CD4-positive, alpha-beta memory T cell (primary cell): ENCODE data around the gene CKLF. TPM values are rescaled to one million over a fixed set of nuclear protein-coding genes. Genes with fewer than 3 reads are reported as not detected.

ENCODE experiments used
- CTCF ChIA-PET: fragments of 350-600 bp; sonication (Branson Sonifier 250); formaldehyde crosslinking; loops from one replicate; lab custom pipeline; 2021; ENCODE audit warnings: inconsistent platforms; ENCODE audit not compliant: partially characterized antibody; lab: Charles Lee
- POLR2A ChIA-PET: fragments of 350-600 bp; sonication (Branson Sonifier 250); formaldehyde crosslinking; loops from one replicate; lab custom pipeline; 2021; ENCODE audit not compliant: partially characterized antibody; lab: Charles Lee
- DNase-seq, 5 donors: peaks; one replicate each; pipeline versions ENCODE4 v3.0.0 to v3.0.0-alpha.2; 2020 to 2022; ENCODE audit warnings: mixed read lengths in 1 of 5
- H3K27ac ChIP-seq: one replicate; pipeline ENCODE4 v1.7.0; 2013; ENCODE audit warnings: low read depth, low read length
- H3K27me3 ChIP-seq: 2 replicates; pipeline ENCODE4 v1.7.0; 2013; ENCODE audit warnings: mild to moderate bottlenecking, low read length, moderate library complexity; ENCODE audit not compliant: insufficient read depth
- H3K36me3 ChIP-seq: 2 replicates; pipeline ENCODE4 v1.7.0; 2013; ENCODE audit warnings: mild to moderate bottlenecking, low read length, moderate library complexity; ENCODE audit not compliant: insufficient read depth
- H3K4me1 ChIP-seq: 2 replicates; pipeline ENCODE4 v1.7.0; 2013; ENCODE audit warnings: mild to moderate bottlenecking, low read length, moderate library complexity; ENCODE audit not compliant: insufficient read depth
- H3K4me3 ChIP-seq, 2 donors: one replicate each; pipeline ENCODE4 v1.7.0; 2013; ENCODE audit warnings: low read length in 2 of 2, mild to moderate bottlenecking in 1 of 2
- H3K9me3 ChIP-seq, 2 donors: one replicate each; pipeline ENCODE4 v1.7.0; 2013; ENCODE audit warnings: low read length in 2 of 2, control low read depth in 1 of 2; ENCODE audit not compliant: control insufficient read depth in 1 of 2
- H3K27ac Mint-ChIP-seq, 7 donors: one replicate each; pipeline ENCODE4 v1.8.0; 2020 to 2021; ENCODE audit warnings: mixed read lengths in 7 of 7, mild to moderate bottlenecking in 6 of 7, inconsistent platforms in 3 of 7, moderate library complexity in 3 of 7
- H3K27me3 Mint-ChIP-seq, 2 donors: one replicate each; pipeline ENCODE4 v1.8.0; 2020 to 2021; ENCODE audit warnings: mixed read lengths in 2 of 2
- H3K36me3 Mint-ChIP-seq, 2 donors: one replicate each; pipeline ENCODE4 v1.8.0; 2020 to 2021; ENCODE audit warnings: mixed read lengths in 2 of 2, inconsistent platforms in 1 of 2, mild to moderate bottlenecking in 1 of 2
- H3K4me1 Mint-ChIP-seq, 4 donors: one replicate each; pipeline ENCODE4 v1.8.0; 2020 to 2021; ENCODE audit warnings: mixed read lengths in 4 of 4, mild to moderate bottlenecking in 1 of 4
- H3K4me3 Mint-ChIP-seq, 8 donors: one replicate each; pipeline ENCODE4 v1.8.0; 2020 to 2021; ENCODE audit warnings: mixed read lengths in 8 of 8, mild to moderate bottlenecking in 7 of 8, moderate library complexity in 6 of 8, inconsistent platforms in 3 of 8
- H3K9me3 Mint-ChIP-seq, 8 donors: one replicate each; pipeline ENCODE4 v1.8.0; 2020 to 2021; ENCODE audit warnings: mixed read lengths in 8 of 8, mild to moderate bottlenecking in 5 of 8, inconsistent platforms in 3 of 8, moderate library complexity in 1 of 8
- intact Hi-C: fragments of 100-400 bp; cut with micrococcal nuclease; formaldehyde crosslinking; loops from one replicate; pipeline ENCODE4 v1.15.1; 2023
- polyA plus RNA-seq, 2 donors: library from polyadenylated mRNA; unstranded; fragments of 300-500 nt; fragmentation: Illumina TruSeq; gene quantifications; one replicate each; pipeline ENCODE4 v1.2.3, GENCODE V29; 2021
- total RNA-seq, 2 experiments: library from RNA; stranded (reverse); gene quantifications; one replicate each; pipeline ENCODE4 v1.2.3, GENCODE V29; 2021

CKLF gene
- total and polyA plus RNA-seq, 4 experiments from 2014 or later = 71.0 to 173 (median 115) TPM

- H3K4me3 ChIP-seq = no peak overlapping the region
- H3K9me3 ChIP-seq = no peaks in the 10 kb centered on the region
- H3K27ac ChIP-seq = no peak overlapping the region
- intact Hi-C loops = no loop called here
- Mint-ChIP-seq H3K4me3 (no peak overlapping the region), H3K9me3 (no peaks in the 10 kb centered on the region), H3K4me1 (peaks cover 10 to 44% (median 24%) of the 10 kb centered on the region in 4 donors), H3K36me3 (peaks cover 2 to 3% of the 10 kb centered on the region in 2 donors), H3K27me3 (no peaks in the 10 kb centered on the region), H3K27ac (no peak overlapping the region)
- POLR2A ChIA-PET = interaction anchor here (1.6 to 19.4 kb wide), 3 partner anchors 10 to 20 kb away, joined by 4 to 440 read pairs (median 16); partner anchors contain the start of gene CKLF
- peaks cover 22% of the 10 kb centered on the region for H3K4me1 ChIP-seq
- DNase-seq = no peak
- no peaks in the 10 kb centered on the region for H3K36me3 ChIP-seq
- no peaks in the 10 kb centered on the region for H3K27me3 ChIP-seq
- CTCF ChIA-PET = interaction anchor here (1.4 to 1.7 kb wide), 2 partner anchors 9 to 47 kb away, joined by 3 to 5 read pairs; no protein-coding TSS in a partner anchor
These were observed 10.0 kb upstream of the CKLF start for GRCh38 chr16:66542396-66542795.

GRCh38 chr16:66543541-66543940, 8.8 kb upstream of the CKLF start:
- Mint-ChIP-seq H3K4me3 (no peak overlapping the region), H3K36me3 (peaks cover 0 to 2% of the 10 kb centered on the region in 2 donors), H3K27ac (peak overlapping the region in 4 of 7 donors; percentile 36 to 84 (median 61)), H3K27me3 (no peaks in the 10 kb centered on the region), H3K9me3 (no peaks in the 10 kb centered on the region), H3K4me1 (peaks cover 18 to 48% (median 33%) of the 10 kb centered on the region in 4 donors)
- no peaks in the 10 kb centered on the region for H3K9me3 ChIP-seq
- no peaks in the 10 kb centered on the region for H3K36me3 ChIP-seq
- H3K4me1 ChIP-seq = peaks cover 34% of the 10 kb centered on the region
- intact Hi-C loops = no loop called here
- no peaks in the 10 kb centered on the region for H3K27me3 ChIP-seq
- CTCF ChIA-PET = interaction anchor here (1.8 kb wide), 1 partner anchor 32 kb away, joined by 4 read pairs; no protein-coding TSS in a partner anchor
- no peak overlapping the region for H3K27ac ChIP-seq
- POLR2A ChIA-PET = interaction anchor here (1.6 to 19.4 kb wide), 3 partner anchors 9 to 19 kb away, joined by 4 to 440 read pairs (median 16); partner anchors contain the start of gene CKLF
- H3K4me3 ChIP-seq = no peak overlapping the region
- no peak for DNase-seq

GRCh38 chr16:66544016-66544757, 8.2 kb upstream of the CKLF start:
- no peaks in the 10 kb centered on the region for H3K36me3 Mint-ChIP-seq
- Histone ChIP-seq H3K27ac (no peak overlapping the region), H3K4me1 (peaks cover 36% of the 10 kb centered on the region), H3K4me3 (no peak overlapping the region), H3K27me3 (no peaks in the 10 kb centered on the region), H3K36me3 (no peaks in the 10 kb centered on the region), H3K9me3 (no peaks in the 10 kb centered on the region)
- no peak overlapping the region for H3K4me3 Mint-ChIP-seq
- H3K27ac Mint-ChIP-seq = peak overlapping the region in 4 of 7 donors; percentile 28 to 84 (median 54)
- H3K4me1 Mint-ChIP-seq = peaks cover 22 to 48% (median 35%) of the 10 kb centered on the region in 4 donors
- DNase-seq = no peak
- CTCF ChIA-PET = interaction anchor here (1.8 kb wide), 1 partner anchor 32 kb away, joined by 4 read pairs; no protein-coding TSS in a partner anchor
- H3K27me3 Mint-ChIP-seq = no peaks in the 10 kb centered on the region
- intact Hi-C loops = no loop called here
- H3K9me3 Mint-ChIP-seq = no peaks in the 10 kb centered on the region
- POLR2A ChIA-PET = interaction anchor here (1.1 to 19.4 kb wide), 3 partner anchors 8 to 17 kb away, joined by 3 to 440 read pairs (median 16); partner anchors contain the start of gene CKLF

- no peaks in the 10 kb centered on the region for H3K27me3 ChIP-seq
- intact Hi-C loops = no loop called here
- ChIA-PET POLR2A (interaction anchor here (0.6 to 19.4 kb wide), 7 partner anchors 11 to 70 kb away, joined by 3 to 440 read pairs (median 28); partner anchors contain the start of gene CMTM3), CTCF (interaction anchor here (0.8 to 2.3 kb wide), 11 partner anchors 8 to 71 kb away, joined by 3 to 15 read pairs (median 4); no protein-coding TSS in a partner anchor)
- no peaks in the 10 kb centered on the region for H3K36me3 ChIP-seq
- Mint-ChIP-seq H3K4me1 (peaks cover 31 to 46% (median 39%) of the 10 kb centered on the region in 4 donors), H3K27ac (peak overlapping the region; percentile 19 to 97 (median 78)), H3K4me3 (peak overlapping the region in 1 of 8 donors; percentile 40), H3K9me3 (peaks cover 0 to under 1% (median 0%) of the 10 kb centered on the region in 8 donors), H3K27me3 (no peaks in the 10 kb centered on the region), H3K36me3 (peaks cover 0 to 8% of the 10 kb centered on the region in 2 donors)
- no peaks in the 10 kb centered on the region for H3K9me3 ChIP-seq
- DNase-seq = no peak
- H3K4me1 ChIP-seq = peaks cover 47% of the 10 kb centered on the region
- no peak overlapping the region for H3K4me3 ChIP-seq
- H3K27ac ChIP-seq = no peak overlapping the region
These were observed 5.0 kb upstream of the CKLF start for GRCh38 chr16:66547101-66547989.

GRCh38 chr16:66548068-66548467, 4.3 kb upstream of the CKLF start:
- Mint-ChIP-seq H3K9me3 (peaks cover 0 to 2% (median 0%) of the 10 kb centered on the region in 8 donors), H3K27me3 (no peaks in the 10 kb centered on the region), H3K27ac (peak overlapping the region; percentile 86 to 97 (median 90)), H3K36me3 (peaks cover 0 to 13% of the 10 kb centered on the region in 2 donors), H3K4me3 (peak overlapping the region in 6 of 8 donors; percentile 71 to 84 (median 78)), H3K4me1 (peaks cover 31 to 54% (median 42%) of the 10 kb centered on the region in 4 donors)
- H3K36me3 ChIP-seq = no peaks in the 10 kb centered on the region
- intact Hi-C loops = no loop called here
- no peak for DNase-seq
- H3K9me3 ChIP-seq = no peaks in the 10 kb centered on the region
- peaks cover 49% of the 10 kb centered on the region for H3K4me1 ChIP-seq
- ChIA-PET POLR2A (interaction anchor here (1.1 to 19.4 kb wide), 7 partner anchors 11 to 203 kb away, joined by 3 to 440 read pairs (median 28); partner anchors contain the start of genes CMTM3 and DYNC1LI2), CTCF (interaction anchor here (0.8 to 2.3 kb wide), 10 partner anchors 8 to 71 kb away, joined by 3 to 15 read pairs (median 4); no protein-coding TSS in a partner anchor)
- no peaks in the 10 kb centered on the region for H3K27me3 ChIP-seq
- peak overlapping the region; percentile 77 for H3K27ac ChIP-seq
- no peak overlapping the region for H3K4me3 ChIP-seq

- ChIA-PET CTCF (interaction anchor here (1.2 to 6.1 kb wide), 5 partner anchors 9 to 41 kb away, joined by 3 to 72 read pairs (median 5); no protein-coding TSS in a partner anchor), POLR2A (interaction anchor here (0.7 to 19.4 kb wide), 9 partner anchors 12 to 202 kb away, joined by 3 to 440 read pairs (median 8); partner anchors contain the start of genes CMTM3 and DYNC1LI2)
- Histone ChIP-seq H3K4me3 (peak overlapping the region; percentile 63 to 70), H3K4me1 (peaks cover 57% of the 10 kb centered on the region), H3K9me3 (no peaks in the 10 kb centered on the region), H3K36me3 (no peaks in the 10 kb centered on the region), H3K27me3 (no peaks in the 10 kb centered on the region), H3K27ac (peak overlapping the region; percentile 77)
- peaks cover 38 to 62% (median 50%) of the 10 kb centered on the region in 4 donors for H3K4me1 Mint-ChIP-seq
- peak in 3 of 5 donors; percentile 9 to 33 (median 20) for DNase-seq
- peak overlapping the region; percentile 86 to 97 (median 90) for H3K27ac Mint-ChIP-seq
- H3K4me3 Mint-ChIP-seq = peak overlapping the region; percentile 71 to 84 (median 80)
- intact Hi-C loops = no loop called here
- H3K36me3 Mint-ChIP-seq = peaks cover 0 to 18% of the 10 kb centered on the region in 2 donors
- no peaks in the 10 kb centered on the region for H3K27me3 Mint-ChIP-seq
- H3K9me3 Mint-ChIP-seq = peaks cover 0 to 2% (median 0%) of the 10 kb centered on the region in 8 donors
These were observed 3.5 kb upstream of the CKLF start for GRCh38 chr16:66548868-66549267.
